ENCODE data around the gene IGF2BP1.

The IGF2BP1 gene

GRCh38 chr17:49076573-49077384 is 79.6 kb downstream of the IGF2BP1 start:
- ATAC-seq (ENCODE audit: insufficient read depth, low read depth): no peak
- Histone ChIP-seq H2AFZ (ENCODE audit: low read depth, low read length) (no peak overlapping the region), H3K27me3 (ENCODE audit: insufficient read depth, low read length, poor library complexity) (peaks cover 8% of the 10 kb centered on the region), H3K27ac (ENCODE audit: low read length) (no peak overlapping the region), H3K4me3 (ENCODE audit: low read depth in 1 of 2, low read length in 2 of 2) (no peak overlapping the region), H3K9ac (ENCODE audit: low read depth, low read length) (no peak overlapping the region), H3K36me3 (ENCODE audit: insufficient read depth, low read length) (no peaks in the 10 kb centered on the region), H3K79me2 (ENCODE audit: insufficient read depth, low read length) (no peaks in the 10 kb centered on the region), H3K9me3 (ENCODE audit: insufficient read depth, low read length, severe bottlenecking) (no peaks in the 10 kb centered on the region), H3K4me1 (ENCODE audit: insufficient read depth, low read length) (no peaks in the 10 kb centered on the region), H4K20me1 (ENCODE audit: insufficient read depth, low read length) (no peaks in the 10 kb centered on the region), H3K4me2 (ENCODE audit: insufficient read depth, low read length) (no peak overlapping the region)
- DNase-seq: no peak
- TF ChIP-seq EZH2 (IDR thresholded peaks at IDR 0.05; ENCODE audit: borderline replicate concordance, low read depth, low read length, severe bottlenecking): no peak
- TF ChIP-seq CTCF (IDR thresholded peaks at IDR 0.05; ENCODE audit: borderline replicate concordance, extremely low read depth, low read length, poor library complexity, severe bottlenecking): no peak

GRCh38 chr17:49078248-49078647 is 81.1 kb downstream of the IGF2BP1 start:
- H3K79me2 ChIP-seq (ENCODE audit: insufficient read depth, low read length): no peaks in the 10 kb centered on the region
- ATAC-seq (ENCODE audit: insufficient read depth, low read depth): no peak

GRCh38 chr17:49079840-49080663 is 82.9 kb downstream of the IGF2BP1 start:
- no peak overlapping the region for H3K27ac ChIP-seq (ENCODE audit: low read length)
- H3K4me3 ChIP-seq (ENCODE audit: low read depth in 1 of 2, low read length in 2 of 2): no peak overlapping the region
- H3K4me2 ChIP-seq (ENCODE audit: insufficient read depth, low read length): no peak overlapping the region
- TF ChIP-seq CTCF (IDR thresholded peaks at IDR 0.05; ENCODE audit: borderline replicate concordance, extremely low read depth, low read length, poor library complexity, severe bottlenecking) (no peak), EZH2 (IDR thresholded peaks at IDR 0.05; ENCODE audit: borderline replicate concordance, low read depth, low read length, severe bottlenecking) (no peak)
- no peaks in the 10 kb centered on the region for H3K4me1 ChIP-seq (ENCODE audit: insufficient read depth, low read length)
- no peak for ATAC-seq (ENCODE audit: insufficient read depth, low read depth)
- H4K20me1 ChIP-seq (ENCODE audit: insufficient read depth, low read length): no peaks in the 10 kb centered on the region
- H3K27me3 ChIP-seq (ENCODE audit: insufficient read depth, low read length, poor library complexity): peaks cover 13% of the 10 kb centered on the region
- DNase-seq: no peak
- H3K36me3 ChIP-seq (ENCODE audit: insufficient read depth, low read length): no peaks in the 10 kb centered on the region
- H2AFZ ChIP-seq (ENCODE audit: low read depth, low read length): no peak overlapping the region
- no peak overlapping the region for H3K9ac ChIP-seq (ENCODE audit: low read depth, low read length)
- H3K9me3 ChIP-seq (ENCODE audit: insufficient read depth, low read length, severe bottlenecking): no peaks in the 10 kb centered on the region
- H3K79me2 ChIP-seq (ENCODE audit: insufficient read depth, low read length): no peaks in the 10 kb centered on the region

More at GRCh38 chr17:49078248-49078647, 81.1 kb downstream of the IGF2BP1 start:
- Histone ChIP-seq H3K27ac (ENCODE audit: low read length) (no peak overlapping the region), H3K27me3 (ENCODE audit: insufficient read depth, low read length, poor library complexity) (peaks cover 13% of the 10 kb centered on the region), H3K4me1 (ENCODE audit: insufficient read depth, low read length) (no peaks in the 10 kb centered on the region), H3K4me2 (ENCODE audit: insufficient read depth, low read length) (no peak overlapping the region), H3K4me3 (ENCODE audit: low read depth in 1 of 2, low read length in 2 of 2) (no peak overlapping the region), H4K20me1 (ENCODE audit: insufficient read depth, low read length) (no peaks in the 10 kb centered on the region), H2AFZ (ENCODE audit: low read depth, low read length) (no peak overlapping the region), H3K9ac (ENCODE audit: low read depth, low read length) (no peak overlapping the region), H3K9me3 (ENCODE audit: insufficient read depth, low read length, severe bottlenecking) (no peaks in the 10 kb centered on the region), H3K36me3 (ENCODE audit: insufficient read depth, low read length) (no peaks in the 10 kb centered on the region)
- TF ChIP-seq CTCF (IDR thresholded peaks at IDR 0.05; ENCODE audit: borderline replicate concordance, extremely low read depth, low read length, poor library complexity, severe bottlenecking) (no peak), EZH2 (IDR thresholded peaks at IDR 0.05; ENCODE audit: borderline replicate concordance, low read depth, low read length, severe bottlenecking) (no peak)
- DNase-seq: no peak
